ENCODE data around the gene FGF14. TPM values are rescaled to one million over a fixed set of nuclear protein-coding genes. Genes with fewer than 3 reads are reported as not detected.

Gene FGF14
- total and polyA plus RNA-seq, 2 experiments from 2014 or later = 0.03 TPM; not detected in 1

- Histone ChIP-seq H3K36me3 (ENCODE audit: insufficient read depth) (no peaks in the 10 kb centered on the region), H3K9me2 (ENCODE audit: insufficient read depth) (no peaks in the 10 kb centered on the region; the same call in 1 of the 2 replicates), H3K27ac (ENCODE audit: low read depth) (no peak overlapping the region), H2AFZ (no peak overlapping the region; the same call in 1 of the 2 replicates), H4K20me1 (replicated peaks; ENCODE audit: insufficient read depth) (no peaks in the 10 kb centered on the region), H3F3A (replicated peaks; ENCODE audit: low read depth) (no peaks in the 10 kb centered on the region), H3K4me1 (ENCODE audit: insufficient read depth) (no peaks in the 10 kb centered on the region), H3K4me2 (no peak overlapping the region), H3K4me3 (no peak overlapping the region), H3K79me2 (replicated peaks; ENCODE audit: insufficient read depth) (no peaks in the 10 kb centered on the region), H3K27me3 (ENCODE audit: insufficient read depth) (no peaks in the 10 kb centered on the region)
- Mint-ChIP-seq H3K4me3 (no peak overlapping the region), H3K9me3 (no peaks in the 10 kb centered on the region), H3K27me3 (ENCODE audit: insufficient read depth, low read depth, poor library complexity) (no peaks in the 10 kb centered on the region), H3K27ac (no peak overlapping the region), H3K36me3 (ENCODE audit: low read depth) (no peaks in the 10 kb centered on the region), H3K4me1 (peaks cover 8% of the 10 kb centered on the region)
- no peak for TF ChIP-seq ZNF331 (CRISPR knock-in tag; IDR thresholded peaks at IDR 0.05; ENCODE audit: low read depth)
- ATAC-seq (no peak), DNase-seq (ENCODE audit: low spot score) (no peak)
Measured at GRCh38 chr13:102128216-102128810, 273.5 kb downstream of the FGF14 start.

- DNase-seq (ENCODE audit: low spot score) (no peak), ATAC-seq (no peak)
- no peaks in the 10 kb centered on the region for H3K27me3 Mint-ChIP-seq (ENCODE audit: insufficient read depth, low read depth, poor library complexity)
- H3K27me3 ChIP-seq (ENCODE audit: insufficient read depth) = no peaks in the 10 kb centered on the region
- no peaks in the 10 kb centered on the region for H3K36me3 Mint-ChIP-seq (ENCODE audit: low read depth)
- H2AFZ ChIP-seq = no peak overlapping the region
- H3K27ac Mint-ChIP-seq = no peak overlapping the region
- no peak overlapping the region for H3K27ac ChIP-seq (ENCODE audit: low read depth)
- no peak overlapping the region for H3K4me3 Mint-ChIP-seq
- H3F3A ChIP-seq (replicated peaks; ENCODE audit: low read depth) = no peaks in the 10 kb centered on the region
- no peaks in the 10 kb centered on the region for H3K9me3 Mint-ChIP-seq
- H3K4me2 ChIP-seq = no peak overlapping the region
- H3K79me2 ChIP-seq (replicated peaks; ENCODE audit: insufficient read depth) = no peaks in the 10 kb centered on the region
- H3K4me3 ChIP-seq = no peak overlapping the region
- H3K9me2 ChIP-seq (ENCODE audit: insufficient read depth) = no peaks in the 10 kb centered on the region; the same call in 1 of the 2 replicates
- no peaks in the 10 kb centered on the region for H4K20me1 ChIP-seq (replicated peaks; ENCODE audit: insufficient read depth)
- no peaks in the 10 kb centered on the region for H3K36me3 ChIP-seq (ENCODE audit: insufficient read depth)
- H3K4me1 Mint-ChIP-seq = peaks cover 10% of the 10 kb centered on the region
- no peaks in the 10 kb centered on the region for H3K4me1 ChIP-seq (ENCODE audit: insufficient read depth)
- TF ChIP-seq REST (IDR thresholded peaks at IDR 0.05; ENCODE audit: unreplicated experiment) = no peak
- TF ChIP-seq NANOG (IDR thresholded peaks at IDR 0.05; ENCODE audit: borderline replicate concordance) = no peak
- no peak for TF ChIP-seq CREB1 (CRISPR knock-in tag; IDR thresholded peaks at IDR 0.05; ENCODE audit: low read depth)
- no peak for TF ChIP-seq ZNF331 (CRISPR knock-in tag; IDR thresholded peaks at IDR 0.05; ENCODE audit: low read depth)
- no peak for TF ChIP-seq ZNF462 (CRISPR knock-in tag; IDR thresholded peaks at IDR 0.05)
- TF ChIP-seq JUNB (IDR thresholded peaks at IDR 0.05; ENCODE audit: unreplicated experiment) = no peak
- no peak for TF ChIP-seq ETS1 (IDR thresholded peaks at IDR 0.05)
- TF ChIP-seq CTCF (conservative IDR thresholded peaks at IDR 0.05; ENCODE audit: low read depth in 2 of 2) = no peak
Measured at GRCh38 chr13:102127153-102127552, 274.7 kb downstream of the FGF14 start.

Data from GM23338 (cell line).